Measurements from ENCODE around the gene RTP2. TPM values are rescaled to one million over a fixed set of nuclear protein-coding genes. Genes with fewer than 3 reads are reported as not detected.

Gene RTP2
- total RNA-seq, 2 donors from 2014 or later: not detected

DNA sequence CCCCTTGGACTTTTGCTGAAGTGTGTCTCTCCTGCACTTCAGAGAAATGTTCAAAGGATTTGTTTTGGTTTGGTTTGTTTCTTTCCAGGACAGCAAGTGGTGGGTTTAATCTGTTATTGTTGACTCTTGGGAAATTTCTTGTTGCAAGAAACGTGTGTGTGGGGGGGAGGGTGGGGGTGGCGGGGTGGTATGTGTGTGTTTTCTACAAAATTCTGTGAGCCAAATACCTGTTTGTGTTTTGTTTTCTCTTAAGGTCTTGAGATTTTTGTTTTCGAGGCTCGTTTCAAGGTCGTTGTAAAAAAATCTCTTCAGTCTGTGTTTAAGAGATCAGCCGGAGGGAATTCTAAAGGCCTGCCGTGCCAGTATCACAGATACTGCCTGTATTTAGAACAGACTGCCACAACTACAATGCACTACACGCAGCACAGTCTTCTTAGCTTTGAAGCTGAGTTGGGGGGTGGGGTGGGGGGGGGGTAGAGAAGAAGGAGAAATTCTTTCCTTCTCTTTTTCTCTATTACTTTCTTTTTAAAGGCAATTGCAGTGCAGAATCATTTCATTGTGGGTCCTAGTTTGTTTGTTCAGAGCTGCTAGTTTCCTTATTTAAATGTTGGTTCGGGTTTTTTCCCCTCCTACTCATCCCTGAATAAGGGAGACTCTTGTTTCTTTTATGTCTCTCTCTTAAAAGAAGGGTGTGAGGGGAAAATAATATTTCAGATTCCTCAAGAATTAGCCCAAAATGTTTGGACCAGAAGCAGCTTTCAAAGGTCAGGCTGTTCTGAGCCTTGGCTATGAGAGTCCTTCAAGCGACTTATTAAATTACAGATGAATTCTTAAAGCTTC lies 44.3 kb upstream of the RTP2 start:
- H3K27me3 ChIP-seq (replicated peaks; ENCODE audit: insufficient read depth): no peaks in the 10 kb centered on the region
- no peaks in the 10 kb centered on the region for H3K36me3 ChIP-seq
- peak overlapping the region; percentile 92 for H3K4me3 ChIP-seq
- ATAC-seq (ENCODE audit: insufficient number of reproducible peaks, low FRiP score, low read depth): no peak
- TF ChIP-seq, protein P1, sequence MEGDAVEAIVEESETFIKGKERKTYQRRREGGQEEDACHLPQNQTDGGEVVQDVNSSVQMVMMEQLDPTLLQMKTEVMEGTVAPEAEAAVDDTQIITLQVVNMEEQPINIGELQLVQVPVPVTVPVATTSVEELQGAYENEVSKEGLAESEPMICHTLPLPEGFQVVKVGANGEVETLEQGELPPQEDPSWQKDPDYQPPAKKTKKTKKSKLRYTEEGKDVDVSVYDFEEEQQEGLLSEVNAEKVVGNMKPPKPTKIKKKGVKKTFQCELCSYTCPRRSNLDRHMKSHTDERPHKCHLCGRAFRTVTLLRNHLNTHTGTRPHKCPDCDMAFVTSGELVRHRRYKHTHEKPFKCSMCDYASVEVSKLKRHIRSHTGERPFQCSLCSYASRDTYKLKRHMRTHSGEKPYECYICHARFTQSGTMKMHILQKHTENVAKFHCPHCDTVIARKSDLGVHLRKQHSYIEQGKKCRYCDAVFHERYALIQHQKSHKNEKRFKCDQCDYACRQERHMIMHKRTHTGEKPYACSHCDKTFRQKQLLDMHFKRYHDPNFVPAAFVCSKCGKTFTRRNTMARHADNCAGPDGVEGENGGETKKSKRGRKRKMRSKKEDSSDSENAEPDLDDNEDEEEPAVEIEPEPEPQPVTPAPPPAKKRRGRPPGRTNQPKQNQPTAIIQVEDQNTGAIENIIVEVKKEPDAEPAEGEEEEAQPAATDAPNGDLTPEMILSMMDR (IDR thresholded peaks at IDR 0.05): no peak
- H3K9me3 ChIP-seq: no peaks in the 10 kb centered on the region
- H3K4me1 ChIP-seq (ENCODE audit: control insufficient read depth in 1 of 2, low read depth in 2 of 2): peaks cover 10 to 33% of the 10 kb centered on the region in 2 donors
- DNase-seq (ENCODE audit: low spot score): no peak
- H3K27ac ChIP-seq: peak overlapping the region; percentile 98 to 100

DNA sequence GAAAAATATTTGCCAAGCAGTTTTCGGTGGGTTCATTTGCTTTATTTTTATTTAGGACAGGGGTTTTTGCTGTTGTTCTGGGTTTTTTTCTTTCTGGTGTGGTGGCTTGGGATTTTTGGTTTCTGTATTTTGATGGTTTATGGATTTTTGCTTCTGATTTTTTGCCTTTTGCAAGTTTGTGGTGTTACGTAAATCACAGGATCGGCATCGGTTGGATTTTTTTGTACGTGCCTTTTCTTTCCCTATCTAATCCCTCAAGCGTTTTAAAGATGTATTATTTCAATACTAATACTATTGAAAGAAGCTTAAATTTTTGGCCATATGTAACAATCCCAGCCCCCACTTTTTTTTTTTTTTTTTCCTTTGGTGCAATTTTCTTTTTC lies 43.7 kb upstream of the RTP2 start:
- TF ChIP-seq, protein P1 (IDR thresholded peaks at IDR 0.05): no peak
- no peaks in the 10 kb centered on the region for H3K27me3 ChIP-seq (replicated peaks; ENCODE audit: insufficient read depth)
- peaks cover 10 to 33% of the 10 kb centered on the region in 2 donors for H3K4me1 ChIP-seq (ENCODE audit: control insufficient read depth in 1 of 2, low read depth in 2 of 2)

DNA sequence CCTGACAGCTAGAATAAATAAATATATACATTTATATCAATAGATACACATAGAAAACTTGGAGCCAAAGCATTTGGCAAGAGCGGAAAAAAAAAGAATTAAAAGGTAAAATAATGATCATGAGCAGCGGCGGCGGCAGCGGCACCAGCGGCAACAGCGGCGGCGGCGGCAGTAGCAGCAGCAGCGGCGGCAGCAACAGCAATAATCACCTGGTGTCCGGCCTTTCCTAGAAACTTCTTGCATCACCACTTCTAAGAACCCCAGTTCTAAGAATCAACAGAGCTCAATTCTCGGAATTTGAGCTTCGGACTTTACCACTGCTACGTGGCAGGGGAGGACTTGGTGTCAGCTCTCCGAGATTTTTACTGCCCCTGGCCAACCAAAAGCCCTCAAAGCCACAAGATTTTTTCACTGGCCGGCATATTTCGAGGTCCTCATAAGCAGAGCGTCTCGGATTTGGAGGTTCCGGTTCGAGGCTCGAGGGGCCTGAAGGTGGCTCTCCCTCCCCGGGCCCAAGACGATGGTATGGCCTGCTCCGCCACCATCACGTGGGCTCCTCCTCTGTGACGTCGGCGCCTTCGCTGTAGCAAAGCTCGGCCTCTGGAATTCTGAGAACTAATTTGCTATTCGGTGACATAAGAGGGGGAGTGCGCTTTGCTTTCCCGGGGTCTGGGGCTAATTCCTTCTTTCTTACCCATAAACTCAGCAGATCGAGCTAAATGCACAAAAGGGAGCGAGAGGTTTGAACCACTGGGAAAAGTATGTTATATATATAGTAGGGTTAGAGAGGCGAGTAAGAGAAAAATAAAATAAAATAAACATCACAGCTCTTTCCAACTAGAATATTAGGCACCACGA lies 43.1 kb upstream of the RTP2 start, which contains the start of gene BCL6:
TSS of gene BCL6 (minus strand) at position 268 of the 858 bp plus-strand sequence. CDS start 11,775 bp downstream, outside the sequence.
- Histone ChIP-seq H3K36me3 (no peaks in the 10 kb centered on the region), H3K27me3 (replicated peaks; ENCODE audit: insufficient read depth) (no peaks in the 10 kb centered on the region), H3K27ac (peak within 1 kb of the TSS; percentile 98 to 100), H3K9me3 (no peaks in the 10 kb centered on the region), H3K4me1 (ENCODE audit: control insufficient read depth in 1 of 2, low read depth in 2 of 2) (peaks cover 12 to 37% of the 10 kb centered on the region in 2 donors), H3K4me3 (peak within 1 kb of the TSS; percentile 92)
- TF ChIP-seq, protein P1 (IDR thresholded peaks at IDR 0.05): no peak
- peak; percentile 66 for ATAC-seq (ENCODE audit: insufficient number of reproducible peaks, low FRiP score, low read depth)
- peak; percentile 79 for DNase-seq (ENCODE audit: low spot score)

More for the DNA sequence above, 43.7 kb upstream of the RTP2 start:
- no peak for ATAC-seq (ENCODE audit: insufficient number of reproducible peaks, low FRiP score, low read depth)
- H3K36me3 ChIP-seq: no peaks in the 10 kb centered on the region
- H3K4me3 ChIP-seq: peak overlapping the region; percentile 92
- no peak for DNase-seq (ENCODE audit: low spot score)
- H3K9me3 ChIP-seq: no peaks in the 10 kb centered on the region
- peak overlapping the region; percentile 98 to 100 for H3K27ac ChIP-seq

DNA sequence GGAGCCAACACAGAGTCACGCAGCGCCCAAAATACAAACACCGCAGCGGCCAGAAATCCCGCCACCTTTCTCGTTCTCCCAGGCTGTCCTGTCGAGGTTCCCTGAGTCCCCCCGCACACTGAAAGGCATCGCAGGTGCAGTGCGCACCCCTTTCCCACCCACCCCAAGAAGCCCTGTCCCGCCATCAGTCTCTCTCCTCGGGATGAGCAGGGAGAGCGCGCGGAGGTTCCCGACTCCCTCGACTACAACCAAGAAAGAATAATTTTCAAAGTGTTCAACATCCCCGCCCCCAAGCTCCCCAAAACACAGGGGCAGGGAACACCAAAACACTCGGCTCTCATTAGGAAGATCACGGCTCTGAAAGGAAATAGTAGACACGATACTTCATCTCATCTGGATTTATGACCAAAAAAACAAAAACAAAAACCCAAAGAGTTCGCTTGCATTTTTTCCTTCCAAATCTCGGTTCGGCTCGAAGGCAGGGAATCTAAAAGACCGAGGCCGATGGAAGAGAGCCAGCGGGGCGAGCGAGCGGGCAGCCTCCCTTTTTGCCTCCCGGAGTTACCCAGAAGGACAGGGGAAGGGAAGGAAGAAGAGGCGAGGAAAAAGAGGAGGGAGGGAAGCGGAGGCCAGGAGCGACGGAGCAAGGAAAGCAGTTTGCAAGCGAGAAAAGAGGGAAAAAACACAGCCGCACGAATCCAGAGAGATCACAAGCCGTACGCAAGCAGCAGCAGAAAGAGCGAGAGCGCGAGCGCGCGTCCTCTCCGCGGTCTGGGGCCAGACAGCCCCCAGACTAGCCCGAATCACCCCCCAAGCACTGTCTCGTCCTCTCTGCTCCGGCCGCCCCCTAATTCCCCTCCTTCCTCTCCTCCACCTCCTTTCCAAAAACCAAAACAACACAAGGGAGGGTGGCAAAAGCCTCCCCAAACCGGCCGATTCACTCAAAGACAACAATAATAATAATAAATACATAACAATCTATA lies 42.1 kb upstream of the RTP2 start:
- TF ChIP-seq, protein P1 (IDR thresholded peaks at IDR 0.05): no peak
- no peak for ATAC-seq (ENCODE audit: insufficient number of reproducible peaks, low FRiP score, low read depth)

More for the DNA sequence above, 42.1 kb upstream of the RTP2 start:
- H3K36me3 ChIP-seq: no peaks in the 10 kb centered on the region
- DNase-seq (ENCODE audit: low spot score): no peak
- H3K27me3 ChIP-seq (replicated peaks; ENCODE audit: insufficient read depth): no peaks in the 10 kb centered on the region
- no peaks in the 10 kb centered on the region for H3K9me3 ChIP-seq
- H3K4me1 ChIP-seq (ENCODE audit: control insufficient read depth in 1 of 2, low read depth in 2 of 2): peaks cover 14 to 41% of the 10 kb centered on the region in 2 donors
- H3K27ac ChIP-seq: peak overlapping the region; percentile 98 to 100
- H3K4me3 ChIP-seq: peak overlapping the region; percentile 92
